GM18499 (cell line): ENCODE measurements around the gene CCBE1.

Experiments
- ATAC-seq: cut with Tn5 transposase; IDR thresholded peaks from one replicate; pipeline ENCODE4 v1.9.1; 2021; ENCODE audit warnings: moderate number of reproducible peaks; ENCODE audit not compliant: insufficient read depth, unreplicated experiment

CCBE1 gene

GRCh38 chr18:59582395-59582794 lies 114.8 kb downstream of the CCBE1 start:
- ATAC-seq, result no peak

- no peak for ATAC-seq
Observed at GRCh38 chr18:59579509-59579908, 117.7 kb downstream of the CCBE1 start.

DNA sequence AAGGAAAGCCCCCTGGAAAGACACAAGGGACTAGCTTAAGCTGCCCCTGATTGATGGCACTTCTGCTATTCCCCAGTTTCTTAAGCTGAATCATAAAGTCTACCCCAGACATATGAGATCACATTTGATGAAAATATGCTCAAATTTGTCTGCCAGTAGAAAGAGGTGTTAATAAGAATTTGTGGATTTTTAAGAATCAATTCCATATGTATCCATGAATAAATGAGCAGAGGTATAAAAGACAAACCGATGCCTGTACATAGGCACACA lies 119.9 kb downstream of the CCBE1 start:
- no peak for ATAC-seq

- ATAC-seq, result no peak
Observed at GRCh38 chr18:59576541-59577385, 120.5 kb downstream of the CCBE1 start.

DNA sequence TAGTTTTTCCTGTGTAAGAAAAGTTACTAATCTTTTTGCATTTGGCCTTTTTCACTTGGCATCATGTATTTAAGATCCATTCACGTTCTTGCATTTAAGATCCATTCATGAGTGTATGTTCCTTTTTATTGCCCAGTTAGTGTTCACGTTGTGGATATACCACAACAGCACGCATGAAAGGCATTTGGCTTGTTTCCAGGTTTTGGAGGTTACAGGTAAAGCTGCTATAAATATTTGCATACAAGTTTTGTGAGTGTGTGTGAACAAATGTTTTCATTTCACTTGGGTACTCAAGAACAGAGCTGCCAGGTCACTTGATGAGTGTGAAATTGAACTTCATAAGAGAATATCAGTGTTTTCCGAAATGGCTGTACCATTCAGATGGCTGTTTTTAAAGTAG lies 121.2 kb downstream of the CCBE1 start:
- no peak for ATAC-seq

GRCh38 chr18:59573962-59574361 lies 123.3 kb downstream of the CCBE1 start:
- no peak for ATAC-seq

DNA sequence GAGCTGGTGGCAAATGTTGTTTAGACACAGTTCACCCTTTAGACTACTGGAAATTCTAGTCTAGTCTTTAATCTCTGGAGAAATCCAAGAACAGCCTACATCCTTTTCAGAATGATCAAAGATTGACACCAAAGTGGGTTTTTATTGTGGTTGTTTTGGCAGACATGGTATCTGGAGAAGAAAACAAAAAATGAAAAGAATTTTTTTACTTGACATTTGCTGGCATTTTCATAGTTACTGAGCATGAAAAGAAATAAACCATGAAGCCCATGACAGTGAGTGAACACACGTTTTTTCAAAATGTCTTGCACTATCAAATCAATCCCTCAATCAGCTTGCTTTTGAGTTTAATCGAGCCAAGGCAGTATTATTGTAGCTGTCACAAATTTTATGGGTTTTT lies 125.3 kb downstream of the CCBE1 start:
- no peak for ATAC-seq

DNA sequence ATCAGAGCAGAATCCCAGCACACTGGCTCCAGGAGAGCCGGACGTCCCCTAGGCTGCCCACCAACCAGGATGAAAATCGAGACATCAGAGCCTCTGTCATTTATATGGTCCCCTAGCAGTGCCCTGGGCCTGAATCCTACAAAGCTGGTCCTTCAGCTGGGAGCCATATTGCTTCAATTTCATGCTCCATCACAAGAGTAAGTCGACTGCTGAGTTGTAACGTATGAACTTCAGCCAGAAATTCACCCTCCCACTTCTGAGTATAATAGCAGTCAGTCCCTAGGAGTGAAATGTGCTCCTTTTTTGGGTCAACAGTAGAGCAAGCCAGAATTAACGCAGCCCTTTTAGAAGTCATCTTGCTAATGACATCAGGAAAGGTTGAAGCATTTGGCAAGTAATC lies 126.4 kb downstream of the CCBE1 start:
- no peak for ATAC-seq

DNA sequence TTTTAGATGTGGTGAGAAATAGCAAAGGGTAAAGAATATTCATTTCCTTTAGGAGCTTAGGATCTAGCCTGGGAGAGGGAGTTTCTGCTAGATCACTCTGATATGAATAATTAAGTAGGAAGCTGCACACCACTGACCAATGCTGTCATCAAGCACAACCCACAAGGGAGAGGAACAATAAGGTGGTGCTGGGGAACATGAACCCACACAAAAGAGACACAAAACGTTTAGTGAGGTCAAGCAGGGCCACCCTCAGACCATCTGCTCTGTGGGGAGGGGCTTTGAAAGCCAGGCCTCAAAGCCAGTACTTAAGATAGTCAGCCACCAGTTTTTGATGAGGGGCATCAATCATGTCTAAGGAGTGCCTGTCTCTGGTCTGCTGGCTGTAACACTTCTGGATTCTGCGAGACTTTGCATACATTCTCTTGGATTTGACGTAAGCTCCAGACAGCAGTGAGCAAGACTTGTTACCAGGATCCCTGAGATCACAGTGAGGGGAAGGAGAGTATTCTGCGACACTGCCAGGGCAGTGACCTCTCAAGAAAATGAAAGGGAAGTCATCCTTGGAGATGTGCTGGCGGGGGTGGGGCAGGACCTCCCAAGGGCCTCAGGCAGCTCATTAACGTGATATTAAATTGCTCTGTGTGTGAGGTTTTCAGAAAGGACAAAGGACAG lies 127.0 kb downstream of the CCBE1 start:
- no peak for ATAC-seq

GRCh38 chr18:59569390-59569791 lies 127.8 kb downstream of the CCBE1 start:
- ATAC-seq, result no peak

- no peak for ATAC-seq
Observed at GRCh38 chr18:59567431-59567830, 129.8 kb downstream of the CCBE1 start.

GRCh38 chr18:59566533-59566971 lies 130.7 kb downstream of the CCBE1 start:
- ATAC-seq, result no peak

- ATAC-seq, result no peak
Observed at GRCh38 chr18:59565957-59566356, 131.3 kb downstream of the CCBE1 start.

- no peak for ATAC-seq
Observed at GRCh38 chr18:59564561-59564960, 132.7 kb downstream of the CCBE1 start.

DNA sequence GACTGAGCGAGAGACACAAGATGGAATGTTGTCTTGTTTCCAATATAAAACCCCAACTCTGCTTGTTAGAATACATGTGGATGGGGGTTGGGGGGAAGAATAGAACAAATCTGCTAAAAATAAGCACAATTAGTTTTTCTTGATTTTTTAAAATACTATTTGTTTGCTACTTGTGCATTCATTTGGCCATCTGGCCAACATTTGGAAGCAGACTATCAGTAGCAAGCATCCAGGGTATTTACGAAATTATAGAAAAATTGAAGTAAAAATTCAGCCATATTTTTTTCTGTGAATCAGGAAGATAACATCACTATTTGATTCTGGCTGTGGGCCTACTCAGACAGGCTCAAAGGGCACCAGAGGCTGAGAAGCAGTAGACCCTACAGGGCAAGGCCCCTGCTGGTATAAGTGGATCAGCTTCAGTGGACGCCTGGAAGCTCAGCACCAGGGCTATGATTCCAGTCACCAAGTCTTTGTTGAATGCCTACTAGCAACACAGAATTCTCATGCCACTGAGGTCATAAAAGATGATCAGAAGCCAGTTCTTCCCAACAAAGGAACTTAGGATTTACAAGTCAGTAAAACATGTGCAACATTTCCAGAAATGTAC lies 133.9 kb downstream of the CCBE1 start:
- no peak for ATAC-seq

DNA sequence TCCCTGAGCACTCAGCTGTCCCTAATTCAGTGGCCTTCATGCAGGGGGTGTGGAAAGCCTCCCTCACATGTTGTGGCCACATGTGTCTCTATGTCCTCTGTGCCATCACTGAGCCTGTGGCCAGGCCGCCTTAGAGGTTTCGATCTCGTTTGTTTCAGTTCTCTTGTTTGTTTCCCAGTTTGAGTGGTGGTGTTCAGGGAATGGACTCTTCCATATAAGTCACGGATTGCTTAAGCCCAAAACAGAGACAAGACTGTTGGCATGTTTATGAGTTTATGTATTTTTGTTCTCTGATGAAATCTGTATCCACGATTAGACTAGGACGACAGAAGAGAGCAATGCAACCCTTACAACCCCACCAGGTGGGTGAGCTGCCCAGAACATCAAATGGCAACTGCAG lies 134.5 kb downstream of the CCBE1 start:
- no peak for ATAC-seq

DNA sequence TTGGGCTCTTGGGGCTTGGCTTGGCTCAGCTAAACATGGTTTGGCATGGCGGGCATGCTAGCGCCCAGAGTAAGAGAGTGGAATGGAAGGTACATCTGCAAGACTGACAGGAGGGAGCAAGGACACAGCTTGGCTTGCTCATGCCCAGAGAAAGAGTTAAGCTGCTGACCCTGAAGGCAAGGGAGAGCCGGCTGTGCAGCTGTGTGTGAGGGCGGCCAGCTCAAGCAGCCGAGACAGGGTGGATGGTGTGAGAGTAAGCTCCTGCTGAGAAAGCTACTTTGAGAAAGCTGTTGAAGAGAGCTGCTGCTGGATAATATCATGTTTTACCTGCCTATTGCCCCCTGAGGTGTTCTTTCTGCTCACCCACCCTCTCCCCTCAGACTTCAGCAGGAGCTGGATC lies 135.6 kb downstream of the CCBE1 start:
- no peak for ATAC-seq

GRCh38 chr18:59560556-59560955 lies 136.7 kb downstream of the CCBE1 start:
- ATAC-seq, result no peak

GRCh38 chr18:59559528-59559927 lies 137.7 kb downstream of the CCBE1 start:
- ATAC-seq, result no peak

DNA sequence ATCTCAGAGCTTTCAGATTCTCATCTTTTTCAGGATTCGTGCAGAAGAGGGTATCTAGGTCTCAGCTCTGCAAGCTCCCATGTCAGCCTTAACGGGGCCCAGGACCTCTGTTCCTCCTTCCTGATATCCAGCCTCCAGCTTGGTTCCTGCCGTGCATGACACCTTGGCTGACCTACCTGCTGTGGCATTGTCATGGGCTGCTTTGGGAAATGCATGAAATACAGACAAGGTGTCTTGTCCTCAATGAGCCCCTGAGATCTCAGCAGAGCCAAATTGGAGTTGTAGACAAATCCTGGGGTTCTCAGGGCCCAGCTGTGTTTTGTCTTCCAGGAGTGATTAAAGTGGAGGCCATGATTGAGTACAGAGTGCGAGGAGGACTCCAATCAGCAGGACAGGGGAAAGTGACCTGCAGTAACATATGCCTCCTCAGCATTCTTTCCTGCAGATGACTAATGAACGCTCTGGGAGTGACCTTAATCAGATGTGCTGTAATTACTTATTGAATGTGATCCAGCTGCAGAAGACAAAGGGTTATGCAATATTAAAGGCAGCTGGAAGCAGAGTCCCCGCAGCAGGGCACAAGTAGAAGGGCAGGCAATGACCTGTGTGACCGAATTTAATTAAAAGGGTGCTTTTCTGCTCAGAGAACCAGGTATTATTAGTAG lies 141.1 kb downstream of the CCBE1 start:
- ATAC-seq, result no peak

DNA sequence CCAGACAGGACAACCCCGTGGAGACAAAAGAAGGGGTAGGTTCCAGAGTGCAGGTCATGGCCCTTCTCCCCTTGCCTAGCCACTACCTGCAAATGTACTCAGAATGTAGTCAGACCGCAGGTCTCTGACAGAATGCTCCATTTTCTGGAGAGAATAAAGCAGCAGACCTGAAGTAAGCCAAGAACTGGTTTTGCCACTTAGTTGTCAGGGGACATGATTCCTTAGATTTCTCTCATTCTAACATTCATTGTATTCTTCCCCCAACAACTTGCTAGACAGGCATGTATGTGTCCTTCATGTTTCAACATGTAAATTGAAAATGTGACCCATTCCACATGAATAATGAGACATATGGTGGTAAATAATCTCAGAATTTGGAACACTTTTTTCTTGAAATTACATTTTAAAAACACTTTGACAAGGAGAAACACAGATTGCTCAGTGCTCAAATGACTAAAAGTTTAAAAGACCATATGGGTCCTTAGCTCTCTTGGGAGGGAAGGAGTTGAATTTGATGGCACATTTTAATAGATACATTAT lies 142.4 kb downstream of the CCBE1 start:
- ATAC-seq, result no peak
